GM23338 (cell line): ENCODE results near the gene NDUFA12. TPM values are rescaled to one million over a fixed set of nuclear protein-coding genes. Genes with fewer than 3 reads are reported as not detected.

Experiments used
- ATAC-seq: fragments of 200-7000 bp; cut with Tn5 transposase; 3 replicates; pipeline ENCODE4 v1.9.1; 2020
- DNase-seq: peaks from one replicate; pipeline ENCODE4 v3.0.0-alpha.2; 2015; ENCODE audit warnings: low spot score
- H2AFZ ChIP-seq: fragments of 200-600 bp; sonication (generic); 2 replicates; pipeline ENCODE4 v1.8.0; 2016; ENCODE audit warnings: antibody characterized with exemption, mild to moderate bottlenecking, moderate library complexity
- H3F3A ChIP-seq: fragments of 200-600 bp; sonication (generic); replicated peaks from 2 replicates; pipeline ENCODE4 v1.8.0; 2017; ENCODE audit warnings: antibody characterized with exemption, mixed run types, low read depth
- H3K27ac ChIP-seq: fragments of 200-600 bp; sonication (generic); 2 replicates; pipeline ENCODE4 v1.6.1; 2016; ENCODE audit warnings: low read depth
- H3K27me3 ChIP-seq: fragments of 200-600 bp; sonication (generic); 2 replicates; pipeline ENCODE4 v1.8.0; 2016; ENCODE audit warnings: mild to moderate bottlenecking, mixed run types, moderate library complexity; ENCODE audit not compliant: insufficient read depth
- H3K36me3 ChIP-seq: fragments of 200-600 bp; sonication (generic); 2 replicates; pipeline ENCODE4 v1.8.0; 2016; ENCODE audit warnings: mild to moderate bottlenecking; ENCODE audit not compliant: insufficient read depth
- H3K4me1 ChIP-seq: fragments of 200-600 bp; sonication (generic); 2 replicates; pipeline ENCODE4 v1.8.0; 2016; ENCODE audit warnings: mild to moderate bottlenecking, moderate library complexity; ENCODE audit not compliant: insufficient read depth
- H3K4me2 ChIP-seq: fragments of 200-600 bp; sonication (generic); 2 replicates; pipeline ENCODE4 v1.7.1; 2017; ENCODE audit warnings: mixed run types
- H3K4me3 ChIP-seq: fragments of 200-600 bp; sonication (generic); 2 replicates; pipeline ENCODE4 v1.6.1; 2016; ENCODE audit warnings: mixed run types
- H3K79me2 ChIP-seq: fragments of 200-600 bp; sonication (generic); replicated peaks from 2 replicates; pipeline ENCODE4 v1.8.0; 2017; ENCODE audit warnings: mild to moderate bottlenecking; ENCODE audit not compliant: insufficient read depth
- H3K9me2 ChIP-seq: fragments of 200-600 bp; sonication (generic); 2 replicates; pipeline ENCODE4 v1.8.0; 2017; ENCODE audit not compliant: insufficient read depth
- H4K20me1 ChIP-seq: fragments of 200-600 bp; sonication (generic); replicated peaks from 2 replicates; pipeline ENCODE4 v1.8.0; 2017; ENCODE audit warnings: mild to moderate bottlenecking; ENCODE audit not compliant: insufficient read depth
- H3K27ac Mint-ChIP-seq: 2 replicates; pipeline ENCODE4 v1.8.0; 2020; ENCODE audit warnings: inconsistent platforms, mild to moderate bottlenecking, moderate library complexity, mixed read lengths
- H3K27me3 Mint-ChIP-seq: 3 replicates; pipeline ENCODE4 v1.8.0; 2022; ENCODE audit warnings: low read depth, mild to moderate bottlenecking, moderate library complexity, mixed read lengths, inconsistent platforms; ENCODE audit not compliant: insufficient read depth, poor library complexity
- H3K36me3 Mint-ChIP-seq: 3 replicates; pipeline ENCODE4 v1.8.0; 2021; ENCODE audit warnings: low read depth, mild to moderate bottlenecking, inconsistent platforms, moderate library complexity, mixed read lengths
- H3K4me1 Mint-ChIP-seq: 3 replicates; pipeline ENCODE4 v1.8.0; 2020; ENCODE audit warnings: mild to moderate bottlenecking, inconsistent platforms, mixed read lengths
- H3K4me3 Mint-ChIP-seq: 3 replicates; pipeline ENCODE4 v1.8.0; 2021; ENCODE audit warnings: moderate library complexity, mild to moderate bottlenecking, inconsistent platforms, mixed read lengths
- H3K9me3 Mint-ChIP-seq: 3 replicates; pipeline ENCODE4 v1.8.0; 2020; ENCODE audit warnings: moderate library complexity, mild to moderate bottlenecking, inconsistent platforms, mixed read lengths
- CREB1 ChIP-seq: fragments of 250-450 bp; sonication (Bioruptor Pico); IDR thresholded peaks from 2 replicates; pipeline ENCODE4 v1.5.0; 2020; ENCODE audit warnings: low read depth, mild to moderate bottlenecking, moderate library complexity
- CTCF ChIP-seq, 2 experiments: fragments of 200-600 bp in 1 of 2; sonication (generic) in 1 of 2; conservative IDR thresholded peaks; 2 replicates each; pipeline versions ENCODE4 v1.5.1 to v1.6.1; 2016 to 2017; ENCODE audit warnings: antibody characterized with exemption in 2 of 2, low read depth in 2 of 2, mild to moderate bottlenecking in 2 of 2, moderate library complexity in 1 of 2
- ETS1 ChIP-seq: IDR thresholded peaks from 2 replicates; pipeline ENCODE4 v1.6.1; 2016; ENCODE audit warnings: antibody characterized with exemption
- EZH2 ChIP-seq: fragments of 200-600 bp; sonication (generic); IDR thresholded peaks from one replicate; pipeline ENCODE4 v1.8.0; 2017; ENCODE audit warnings: antibody characterized with exemption, mild to moderate bottlenecking, low read depth; ENCODE audit not compliant: unreplicated experiment
- EZH2phosphoT487 ChIP-seq: fragments of 200-600 bp; sonication (generic); IDR thresholded peaks from one replicate; pipeline ENCODE4 v1.8.1; 2018; ENCODE audit warnings: antibody characterized with exemption; ENCODE audit not compliant: unreplicated experiment
- JUNB ChIP-seq: IDR thresholded peaks from one replicate; pipeline ENCODE4 v1.6.1; 2016; ENCODE audit warnings: antibody characterized with exemption; ENCODE audit not compliant: unreplicated experiment
- NANOG ChIP-seq: IDR thresholded peaks from 2 replicates; pipeline ENCODE4 v1.6.1; 2016; ENCODE audit warnings: antibody characterized with exemption, borderline replicate concordance
- POLR2AphosphoS5 ChIP-seq: IDR thresholded peaks from 2 replicates; pipeline ENCODE4 v1.6.1; 2016; ENCODE audit warnings: antibody characterized with exemption, low read depth
- REST ChIP-seq: IDR thresholded peaks from one replicate; pipeline ENCODE4 v1.6.1; 2018; ENCODE audit warnings: antibody characterized with exemption; ENCODE audit not compliant: unreplicated experiment
- STAT1 ChIP-seq: IDR thresholded peaks from one replicate; pipeline ENCODE4 v1.6.1; 2016; ENCODE audit warnings: antibody characterized with exemption; ENCODE audit not compliant: unreplicated experiment
- ZNF114 ChIP-seq: fragments of 250-450 bp; sonication (Bioruptor Pico); IDR thresholded peaks from 2 replicates; pipeline ENCODE4 v1.5.0; 2020; ENCODE audit warnings: mild to moderate bottlenecking, moderate library complexity
- ZNF331 ChIP-seq: fragments of 250-450 bp; sonication (Bioruptor Pico); IDR thresholded peaks from 2 replicates; pipeline ENCODE4 v1.5.0; 2020; ENCODE audit warnings: low read depth, mild to moderate bottlenecking, moderate library complexity
- ZNF462 ChIP-seq: fragments of 250-450 bp; sonication (Bioruptor Pico); IDR thresholded peaks from 2 replicates; pipeline ENCODE4 v1.5.0; 2020; ENCODE audit warnings: mild to moderate bottlenecking, moderate library complexity
- polyA plus RNA-seq: library from polyadenylated mRNA; unstranded; fragments of >200 nt; fragmentation: Nextera tagmentation; extraction: Ambion mirVana; gene quantifications from 2 replicates; pipeline ENCODE4 v1.2.1, GENCODE V29; 2016
- total RNA-seq: library from RNA; depleted of rRNA; stranded (reverse); fragments of >200 nt; shearing (Covaris generic); gene quantifications from 2 replicates; pipeline ENCODE4 v1.2.3, GENCODE V29; 2014

The NDUFA12 gene
- total and polyA plus RNA-seq, 2 experiments from 2014 or later = 84.9 to 386 TPM

- no peaks in the 10 kb centered on the region for H4K20me1 ChIP-seq
- H3K79me2 ChIP-seq = peaks cover 26% of the 10 kb centered on the region
- Mint-ChIP-seq H3K4me3 (no peak overlapping the region), H3K4me1 (peaks cover 4% of the 10 kb centered on the region), H3K36me3 (peaks cover 7% of the 10 kb centered on the region; the same call in 2 of the 3 replicates), H3K27me3 (peaks cover 9% of the 10 kb centered on the region), H3K27ac (no peak overlapping the region), H3K9me3 (peaks cover 12% of the 10 kb centered on the region; the same call in 2 of the 3 replicates)
- ATAC-seq (no peak), DNase-seq (no peak)
- no peak overlapping the region for H3K27ac ChIP-seq
- no peak for TF ChIP-seq NANOG
- TF ChIP-seq EZH2 = no peak
- no peak for TF ChIP-seq REST
- TF ChIP-seq ZNF462 (CRISPR knock-in tag) = no peak
- TF ChIP-seq POLR2AphosphoS5 = no peak
- TF ChIP-seq STAT1 = no peak
- no peak for TF ChIP-seq EZH2phosphoT487
- TF ChIP-seq ETS1 = no peak
- TF ChIP-seq ZNF331 (CRISPR knock-in tag) = no peak
- no peak for TF ChIP-seq CREB1 (CRISPR knock-in tag)
- TF ChIP-seq ZNF114 (CRISPR knock-in tag) = no peak
- TF ChIP-seq JUNB = no peak
- no peak for TF ChIP-seq CTCF (conservative IDR thresholded peaks at IDR 0.05; ENCODE audit: low read depth in 2 of 2)
- no peaks in the 10 kb centered on the region for H3K4me1 ChIP-seq
- H3K4me3 ChIP-seq = no peak overlapping the region
- no peaks in the 10 kb centered on the region for H3F3A ChIP-seq
- H3K36me3 ChIP-seq = peaks cover 5% of the 10 kb centered on the region; the same call in 1 of the 2 replicates
- H2AFZ ChIP-seq = no peak overlapping the region
- H3K4me2 ChIP-seq = no peak overlapping the region
- no peaks in the 10 kb centered on the region for H3K27me3 ChIP-seq
- H3K9me2 ChIP-seq = no peaks in the 10 kb centered on the region
Observed at GRCh38 chr12:95004610-95005009, 1.1 kb upstream of the NDUFA12 start.
